Brain microvascular endothelial cell (primary cell): ENCODE measurements around the gene TUBB.

Experiments
- DNase-seq: peaks from one replicate; pipeline ENCODE4 v3.0.0-alpha.2; 2020
- H3K27ac ChIP-seq: fragments of 250-450 bp; sonication (Bioruptor Pico); 2 replicates; pipeline ENCODE4 v1.5.1; 2020; ENCODE audit warnings: mild to moderate bottlenecking, moderate library complexity
- H3K27me3 ChIP-seq: fragments of 250-450 bp; sonication (Bioruptor Pico); replicated peaks from 2 replicates; pipeline ENCODE4 v1.5.1; 2020; ENCODE audit warnings: mild to moderate bottlenecking
- H3K36me3 ChIP-seq: fragments of 250-450 bp; sonication (Bioruptor Pico); replicated peaks from 2 replicates; pipeline ENCODE4 v1.5.1; 2020; ENCODE audit warnings: mild to moderate bottlenecking
- H3K4me3 ChIP-seq: 2 replicates; pipeline ENCODE4 v1.5.1; 2011; ENCODE audit warnings: low read depth, mild to moderate bottlenecking, control low read depth, low read length, moderate library complexity
- in situ Hi-C: cut with HindIII; loops from 2 replicates; pipeline ENCODE4 v1.10.0; 2017; ENCODE audit warnings: low sequenced_read_pairs, low pct_ligation_motif_present
- TF ChIP-seq, protein P1 (sequence below): IDR thresholded peaks from 2 replicates; pipeline ENCODE4 v1.5.1; 2011; ENCODE audit warnings: low read depth, mild to moderate bottlenecking, moderate library complexity, low read length, control low read depth, inconsistent platforms; ENCODE audit errors: missing control alignments

TUBB gene

DNA sequence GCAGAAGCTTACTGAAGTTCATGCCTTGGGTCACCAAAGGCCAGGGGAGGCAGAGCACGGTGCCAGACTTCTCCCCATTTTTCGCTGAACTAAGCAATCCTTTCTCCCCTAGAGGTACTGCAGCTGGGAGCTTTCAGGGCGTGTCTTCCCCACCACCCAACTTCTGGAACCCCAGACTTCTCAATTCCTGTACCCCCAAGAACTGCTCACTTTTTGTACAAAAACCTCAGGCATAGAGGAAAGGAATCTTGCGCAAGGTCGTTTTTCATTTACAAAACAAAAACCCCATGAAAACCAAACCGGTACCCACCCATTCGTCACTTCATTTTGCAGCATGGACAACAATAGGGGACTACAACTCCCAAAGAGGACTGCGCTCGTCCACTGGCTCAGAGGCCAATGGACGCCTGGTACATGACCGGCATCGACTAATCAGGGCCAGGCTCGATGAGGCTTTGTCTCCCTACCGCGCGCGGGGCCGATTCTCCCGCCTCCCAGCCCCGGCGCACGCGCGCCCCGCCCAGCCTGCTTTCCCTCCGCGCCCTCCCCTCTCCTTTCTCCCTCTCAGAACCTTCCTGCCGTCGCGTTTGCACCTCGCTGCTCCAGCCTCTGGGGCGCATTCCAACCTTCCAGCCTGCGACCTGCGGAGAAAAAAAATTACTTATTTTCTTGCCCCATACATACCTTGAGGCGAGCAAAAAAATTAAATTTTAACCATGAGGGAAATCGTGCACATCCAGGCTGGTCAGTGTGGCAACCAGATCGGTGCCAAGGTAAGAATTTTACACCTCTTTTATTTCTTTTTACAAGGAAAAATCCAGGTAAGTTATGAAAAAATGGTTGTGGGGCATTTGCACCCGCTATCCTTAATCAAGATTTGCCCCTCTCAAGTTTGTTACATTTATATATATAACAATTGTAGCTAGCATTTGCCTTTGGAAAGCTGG lies at the start of gene TUBB:
Gene TUBB (plus strand): TSS at position 562 of the 947 bp plus-strand sequence. CDS start 155 bp downstream, at position 717.
- H3K27ac ChIP-seq: peak within 1 kb of the TSS; percentile 83

DNA sequence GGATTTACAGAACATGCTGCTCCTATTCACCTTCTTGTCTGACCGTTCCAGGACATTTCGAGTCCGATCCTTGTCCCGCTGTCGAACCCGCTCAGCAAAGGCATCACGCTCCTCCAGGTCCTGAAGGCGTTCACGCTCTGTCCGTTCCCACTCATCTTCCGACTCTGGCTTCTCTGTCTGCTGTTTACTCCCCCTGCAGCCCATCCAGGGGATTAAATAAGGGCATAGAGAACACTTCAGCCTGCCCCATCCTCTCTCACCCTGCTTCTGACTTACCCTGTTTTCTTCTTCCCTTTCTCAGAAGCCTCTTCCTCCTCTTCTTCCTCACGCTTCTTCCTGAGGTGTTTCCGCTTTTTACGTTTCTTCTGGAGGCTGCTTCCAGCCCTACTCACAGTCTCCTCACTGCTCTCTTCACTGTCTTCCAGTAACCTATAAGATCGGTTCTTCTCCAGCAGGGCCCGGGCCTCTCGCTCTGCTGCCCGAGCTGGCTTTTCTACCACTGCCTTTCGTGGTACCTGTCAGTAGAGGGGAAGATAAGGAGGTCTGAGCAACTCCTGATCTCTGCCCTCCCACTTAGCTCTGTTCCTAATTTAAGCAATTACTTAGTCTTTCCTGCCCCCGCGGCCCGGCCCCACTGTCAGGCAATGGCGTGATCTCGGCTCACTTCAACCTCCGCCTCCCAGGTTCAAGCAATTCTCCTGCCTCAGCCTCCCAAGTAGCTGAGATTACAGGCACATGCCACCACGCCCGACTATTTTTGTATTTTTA lies 49.2 kb upstream of the TUBB start:
- Histone ChIP-seq H3K36me3 (peaks cover 34% of the 10 kb centered on the region), H3K4me3 (no peak overlapping the region), H3K27me3 (no peaks in the 10 kb centered on the region), H3K27ac (no peak overlapping the region)
- DNase-seq: no peak
- TF ChIP-seq, protein P1, sequence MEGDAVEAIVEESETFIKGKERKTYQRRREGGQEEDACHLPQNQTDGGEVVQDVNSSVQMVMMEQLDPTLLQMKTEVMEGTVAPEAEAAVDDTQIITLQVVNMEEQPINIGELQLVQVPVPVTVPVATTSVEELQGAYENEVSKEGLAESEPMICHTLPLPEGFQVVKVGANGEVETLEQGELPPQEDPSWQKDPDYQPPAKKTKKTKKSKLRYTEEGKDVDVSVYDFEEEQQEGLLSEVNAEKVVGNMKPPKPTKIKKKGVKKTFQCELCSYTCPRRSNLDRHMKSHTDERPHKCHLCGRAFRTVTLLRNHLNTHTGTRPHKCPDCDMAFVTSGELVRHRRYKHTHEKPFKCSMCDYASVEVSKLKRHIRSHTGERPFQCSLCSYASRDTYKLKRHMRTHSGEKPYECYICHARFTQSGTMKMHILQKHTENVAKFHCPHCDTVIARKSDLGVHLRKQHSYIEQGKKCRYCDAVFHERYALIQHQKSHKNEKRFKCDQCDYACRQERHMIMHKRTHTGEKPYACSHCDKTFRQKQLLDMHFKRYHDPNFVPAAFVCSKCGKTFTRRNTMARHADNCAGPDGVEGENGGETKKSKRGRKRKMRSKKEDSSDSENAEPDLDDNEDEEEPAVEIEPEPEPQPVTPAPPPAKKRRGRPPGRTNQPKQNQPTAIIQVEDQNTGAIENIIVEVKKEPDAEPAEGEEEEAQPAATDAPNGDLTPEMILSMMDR: peak; percentile 58
- in situ Hi-C loops: no loop called here

More for the DNA sequence above, at the start of gene TUBB:
- no peaks in the 10 kb centered on the region for H3K27me3 ChIP-seq
- in situ Hi-C loops: no loop called here
- TF ChIP-seq, protein P1: peak; percentile 27
- peak within 1 kb of the TSS; percentile 77 for H3K4me3 ChIP-seq
- peak; percentile 98 for DNase-seq
- peaks cover 40% of the 10 kb centered on the region for H3K36me3 ChIP-seq

DNA sequence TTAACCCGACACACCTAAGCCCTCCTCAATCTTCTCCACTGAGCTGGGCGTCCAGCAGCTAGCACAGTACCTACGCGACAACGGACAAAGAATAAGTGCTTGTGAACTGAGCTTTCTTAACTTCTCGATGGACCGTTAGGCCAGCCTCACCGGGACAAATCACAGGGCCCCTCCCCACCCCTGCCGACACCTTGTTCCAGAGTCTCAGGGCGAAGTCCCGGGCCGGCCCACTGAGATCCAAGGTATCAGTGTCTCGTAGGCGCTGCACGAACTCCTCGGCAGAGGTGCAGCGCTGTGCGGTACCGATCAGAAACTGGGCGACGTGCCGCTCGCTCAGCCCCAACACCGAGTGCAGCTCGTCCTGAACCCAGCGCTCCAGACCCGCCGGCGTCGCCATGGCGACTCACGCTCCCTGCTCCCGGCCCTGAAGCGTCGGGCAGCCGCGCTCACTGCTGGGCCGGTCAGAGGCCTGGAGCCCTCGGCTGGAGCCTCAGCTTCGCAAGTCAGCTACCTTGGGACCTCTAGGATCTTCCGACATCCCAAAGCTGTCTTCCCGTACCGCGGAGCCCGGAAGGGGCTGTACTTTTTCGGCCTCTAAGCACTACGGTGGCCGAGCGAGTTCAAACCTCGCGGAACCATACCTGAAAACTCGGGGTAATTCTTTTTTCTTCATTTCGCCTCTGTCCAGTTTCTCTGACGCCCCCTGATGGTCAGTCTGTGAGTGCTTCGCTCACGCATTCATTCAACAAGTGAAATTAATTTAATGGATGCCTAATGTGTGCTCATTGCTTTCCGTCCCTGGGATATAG lies 47.5 kb upstream of the TUBB start, which contains the start of gene DHX16:
Gene DHX16 (minus strand): TSS at position 562 of the 809 bp plus-strand sequence. CDS start 165 bp downstream, at position 397.
- Histone ChIP-seq H3K27me3 (no peaks in the 10 kb centered on the region), H3K4me3 (peak within 1 kb of the TSS; percentile 92), H3K27ac (peak within 1 kb of the TSS; percentile 26), H3K36me3 (peaks cover 43% of the 10 kb centered on the region)
- peak; percentile 98 for DNase-seq
- TF ChIP-seq, protein P1: peak; percentile 91
- in situ Hi-C loops: no loop called here

DNA sequence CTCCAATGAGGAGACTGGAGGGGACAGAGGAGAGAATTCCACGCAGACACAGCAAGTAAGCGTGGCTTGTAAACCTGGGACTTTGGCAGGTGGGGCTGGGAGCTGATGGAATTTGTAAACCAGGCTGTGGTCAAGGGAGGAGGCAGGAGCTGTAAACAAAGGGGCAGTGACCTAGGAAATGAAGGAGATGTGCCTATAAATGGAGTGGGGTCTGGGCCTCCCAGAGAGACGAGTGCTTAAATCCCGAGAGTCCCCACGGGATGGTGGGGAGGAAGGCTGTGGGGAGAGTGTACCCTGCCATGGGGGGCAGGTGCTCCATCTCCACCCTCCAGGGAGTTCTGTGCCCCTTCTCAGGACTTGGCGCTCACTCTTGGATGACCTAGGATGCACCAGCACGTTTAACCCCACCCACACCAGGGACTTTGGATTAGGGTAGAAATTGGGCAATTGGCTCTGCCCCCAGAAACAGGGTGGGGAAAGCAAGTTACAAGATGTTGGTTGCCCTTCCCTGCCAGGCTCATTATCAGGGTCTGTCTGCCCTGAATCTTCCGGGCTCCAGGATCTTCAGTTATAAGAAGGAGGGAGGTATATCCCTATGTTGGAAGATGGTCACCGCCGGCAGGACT lies 43.4 kb upstream of the TUBB start:
- no peak for DNase-seq
- TF ChIP-seq, protein P1: no peak
- Histone ChIP-seq H3K27me3 (no peaks in the 10 kb centered on the region), H3K4me3 (no peak overlapping the region), H3K36me3 (peaks cover 52% of the 10 kb centered on the region), H3K27ac (no peak overlapping the region)
- in situ Hi-C loops: no loop called here
